Activated T-cell treated with anti-CD3 and anti-CD28 coated beads, Interleukin-2, amount 50 U/mL, for 72 hours (primary cell): ENCODE results near the gene SUGT1. TPM values are rescaled to one million over a fixed set of nuclear protein-coding genes. Genes with fewer than 3 reads are reported as not detected.
A peak's percentile ranks its signal among the peaks of the same experiment; 100 is the strongest.

Experiments
- ATAC-seq, 2 donors: fragments of 150-1000 bp; cut with Tn5 transposase; replicated peaks in 1 of 2; 2 replicates each; pipeline ENCODE4 v1.10.0; 2021; ENCODE audit warnings: moderate library complexity in 2 of 2, mild to moderate bottlenecking in 1 of 2
- DNase-seq, 2 donors: peaks; one replicate each; pipeline ENCODE4 v3.0.0; 2021 to 2022; ENCODE audit warnings: mixed read lengths in 1 of 2
- H3K27ac Mint-ChIP-seq: one replicate; pipeline ENCODE4 v1.8.0; 2022; ENCODE audit warnings: mild to moderate bottlenecking, moderate library complexity, mixed read lengths
- H3K27me3 Mint-ChIP-seq: one replicate; pipeline ENCODE4 v1.8.0; 2022; ENCODE audit warnings: low read depth, mixed read lengths
- H3K36me3 Mint-ChIP-seq, 2 donors: one replicate each; pipeline ENCODE4 v1.8.0; 2022; ENCODE audit warnings: mixed read lengths in 2 of 2, mild to moderate bottlenecking in 1 of 2; ENCODE audit not compliant: insufficient read depth in 2 of 2
- H3K4me1 Mint-ChIP-seq: one replicate; pipeline ENCODE4 v1.8.0; 2022; ENCODE audit warnings: low read depth, mixed read lengths
- H3K4me3 Mint-ChIP-seq, 2 donors: one replicate each; pipeline ENCODE4 v1.8.0; 2022; ENCODE audit warnings: mild to moderate bottlenecking in 2 of 2, mixed read lengths in 2 of 2, moderate library complexity in 2 of 2
- H3K9me3 Mint-ChIP-seq, 2 donors: one replicate each; pipeline ENCODE4 v1.8.0; 2022; ENCODE audit warnings: mixed read lengths in 2 of 2
- total RNA-seq, 2 donors: library from RNA; stranded (reverse); gene quantifications; one replicate each; pipeline ENCODE4 v1.2.3, GENCODE V29; 2022

SUGT1 gene
- total RNA-seq, 2 donors from 2014 or later: 47.9 to 51.0 TPM

GRCh38 chr13:52725302-52725701 lies 72.7 kb downstream of the SUGT1 start:
- ATAC-seq: no peak
- no peak overlapping the region for H3K27ac Mint-ChIP-seq

GRCh38 chr13:52726258-52726657 lies 73.6 kb downstream of the SUGT1 start:
- Mint-ChIP-seq H3K9me3 (peaks cover 0 to 1% of the 10 kb centered on the region in 2 donors), H3K4me3 (no peak overlapping the region), H3K36me3 (no peaks in the 10 kb centered on the region), H3K27me3 (no peaks in the 10 kb centered on the region), H3K27ac (no peak overlapping the region), H3K4me1 (no peaks in the 10 kb centered on the region)
- ATAC-seq: no peak
- DNase-seq: no peak

More at GRCh38 chr13:52725302-52725701, 72.7 kb downstream of the SUGT1 start:
- Mint-ChIP-seq H3K36me3 (no peaks in the 10 kb centered on the region), H3K4me1 (no peaks in the 10 kb centered on the region), H3K9me3 (peaks cover 0 to 1% of the 10 kb centered on the region in 2 donors), H3K4me3 (no peak overlapping the region), H3K27me3 (peaks cover 3% of the 10 kb centered on the region)
- no peak for DNase-seq

GRCh38 chr13:52734075-52734623 lies 81.5 kb downstream of the SUGT1 start:
- no peak overlapping the region for H3K4me3 Mint-ChIP-seq
- H3K9me3 Mint-ChIP-seq: no peaks in the 10 kb centered on the region
- H3K4me1 Mint-ChIP-seq: no peaks in the 10 kb centered on the region
- no peak for DNase-seq
- H3K27ac Mint-ChIP-seq: no peak overlapping the region
- no peaks in the 10 kb centered on the region for H3K36me3 Mint-ChIP-seq
- peaks cover 30% of the 10 kb centered on the region for H3K27me3 Mint-ChIP-seq
- no peak for ATAC-seq

- no peak overlapping the region for H3K27ac Mint-ChIP-seq
- no peak for ATAC-seq
- no peaks in the 10 kb centered on the region for H3K9me3 Mint-ChIP-seq
- H3K27me3 Mint-ChIP-seq: peaks cover 52% of the 10 kb centered on the region
- H3K4me3 Mint-ChIP-seq: no peak overlapping the region
- peaks cover 5% of the 10 kb centered on the region for H3K4me1 Mint-ChIP-seq
- no peaks in the 10 kb centered on the region for H3K36me3 Mint-ChIP-seq
- no peak for DNase-seq
These were observed 84.3 kb downstream of the SUGT1 start for GRCh38 chr13:52736891-52737290.

GRCh38 chr13:52737451-52737850 lies 84.8 kb downstream of the SUGT1 start:
- DNase-seq (no peak), ATAC-seq (no peak)
- peak overlapping the region; percentile 47 for H3K27ac Mint-ChIP-seq
- H3K27me3 Mint-ChIP-seq: peaks cover 55% of the 10 kb centered on the region
- H3K4me1 Mint-ChIP-seq: peaks cover 5% of the 10 kb centered on the region
- peaks cover 0 to under 1% of the 10 kb centered on the region in 2 donors for H3K9me3 Mint-ChIP-seq
- peaks cover 0 to under 1% of the 10 kb centered on the region in 2 donors for H3K36me3 Mint-ChIP-seq
- no peak overlapping the region for H3K4me3 Mint-ChIP-seq

- peaks cover 0 to 3% of the 10 kb centered on the region in 2 donors for H3K9me3 Mint-ChIP-seq
These were observed 85.3 kb downstream of the SUGT1 start for GRCh38 chr13:52737965-52738364.

GRCh38 chr13:52738719-52739467 lies 86.3 kb downstream of the SUGT1 start:
- Mint-ChIP-seq H3K9me3 (peaks cover 0 to 3% of the 10 kb centered on the region in 2 donors), H3K4me3 (peak overlapping the region; percentile 55 to 71), H3K4me1 (peaks cover 5% of the 10 kb centered on the region), H3K27ac (no peak overlapping the region), H3K27me3 (peaks cover 57% of the 10 kb centered on the region), H3K36me3 (peaks cover 0 to 4% of the 10 kb centered on the region in 2 donors)
- peak; percentile 72 to 78 for ATAC-seq
- DNase-seq: peak; percentile 40 to 52

More at GRCh38 chr13:52737965-52738364, 85.3 kb downstream of the SUGT1 start:
- H3K36me3 Mint-ChIP-seq: peaks cover 0 to 4% of the 10 kb centered on the region in 2 donors
- H3K4me3 Mint-ChIP-seq: peak overlapping the region in 1 of 2 donors; percentile 41
- H3K4me1 Mint-ChIP-seq: peaks cover 5% of the 10 kb centered on the region
- DNase-seq (no peak), ATAC-seq (no peak)
- H3K27me3 Mint-ChIP-seq: peaks cover 60% of the 10 kb centered on the region
- H3K27ac Mint-ChIP-seq: peak overlapping the region; percentile 47

- H3K36me3 Mint-ChIP-seq: peaks cover 0 to 4% of the 10 kb centered on the region in 2 donors
- ATAC-seq (no peak), DNase-seq (no peak)
- H3K27me3 Mint-ChIP-seq: peaks cover 54% of the 10 kb centered on the region
- H3K4me3 Mint-ChIP-seq: peak within 1 kb of the TSS; percentile 63 to 80
- H3K27ac Mint-ChIP-seq: no peak within 1 kb of the TSS
- peaks cover 0 to 3% of the 10 kb centered on the region in 2 donors for H3K9me3 Mint-ChIP-seq
- H3K4me1 Mint-ChIP-seq: peaks cover 5% of the 10 kb centered on the region
These were observed 86.9 kb downstream of the SUGT1 start, which contains the start of gene CNMD for GRCh38 chr13:52739468-52740071. Gene CNMD (minus strand): TSS chr13:52739820. CDS start chr13:52739701, 119 bp downstream.

GRCh38 chr13:52743569-52743968 lies 90.9 kb downstream of the SUGT1 start:
- DNase-seq (no peak), ATAC-seq (no peak)
- Mint-ChIP-seq H3K36me3 (peaks cover 0 to 4% of the 10 kb centered on the region in 2 donors), H3K27ac (no peak overlapping the region), H3K4me1 (peaks cover 5% of the 10 kb centered on the region), H3K4me3 (no peak overlapping the region), H3K27me3 (peaks cover 70% of the 10 kb centered on the region), H3K9me3 (peaks cover 0 to 3% of the 10 kb centered on the region in 2 donors)

GRCh38 chr13:52743988-52744387 lies 91.4 kb downstream of the SUGT1 start:
- DNase-seq (no peak), ATAC-seq (no peak)
- Mint-ChIP-seq H3K4me3 (no peak overlapping the region), H3K27me3 (peaks cover 68% of the 10 kb centered on the region), H3K36me3 (peaks cover 0 to 4% of the 10 kb centered on the region in 2 donors), H3K4me1 (peaks cover 5% of the 10 kb centered on the region), H3K9me3 (peaks cover 0 to 3% of the 10 kb centered on the region in 2 donors), H3K27ac (no peak overlapping the region)

- H3K4me3 Mint-ChIP-seq: no peak overlapping the region
These were observed 92.3 kb downstream of the SUGT1 start for GRCh38 chr13:52744842-52745375.

GRCh38 chr13:52746141-52746540 lies 93.5 kb downstream of the SUGT1 start:
- peaks cover 51% of the 10 kb centered on the region for H3K27me3 Mint-ChIP-seq
- H3K27ac Mint-ChIP-seq: no peak overlapping the region

More at GRCh38 chr13:52744842-52745375, 92.3 kb downstream of the SUGT1 start:
- H3K27me3 Mint-ChIP-seq: peaks cover 63% of the 10 kb centered on the region
- no peak for ATAC-seq
- DNase-seq: no peak
- peaks cover 1% of the 10 kb centered on the region for H3K4me1 Mint-ChIP-seq
- H3K36me3 Mint-ChIP-seq: peaks cover 0 to 4% of the 10 kb centered on the region in 2 donors
- H3K9me3 Mint-ChIP-seq: peaks cover 0 to 3% of the 10 kb centered on the region in 2 donors
- no peak overlapping the region for H3K27ac Mint-ChIP-seq

GRCh38 chr13:52749419-52749818 lies 96.8 kb downstream of the SUGT1 start:
- ATAC-seq (no peak), DNase-seq (no peak)
- no peak overlapping the region for H3K27ac Mint-ChIP-seq
- H3K9me3 Mint-ChIP-seq: no peaks in the 10 kb centered on the region
- no peaks in the 10 kb centered on the region for H3K36me3 Mint-ChIP-seq
- H3K4me3 Mint-ChIP-seq: no peak overlapping the region
- peaks cover 32% of the 10 kb centered on the region for H3K27me3 Mint-ChIP-seq
- no peaks in the 10 kb centered on the region for H3K4me1 Mint-ChIP-seq

More at GRCh38 chr13:52746141-52746540, 93.5 kb downstream of the SUGT1 start:
- Mint-ChIP-seq H3K4me1 (no peaks in the 10 kb centered on the region), H3K4me3 (no peak overlapping the region), H3K36me3 (peaks cover 0 to 4% of the 10 kb centered on the region in 2 donors), H3K9me3 (peaks cover 0 to 3% of the 10 kb centered on the region in 2 donors)
- ATAC-seq (no peak), DNase-seq (no peak)
